HCT116 (cell line): Measurements from ENCODE around the gene PRDM12. TPM values are rescaled to one million over a fixed set of nuclear protein-coding genes. Genes with fewer than 3 reads are reported as not detected.

Experiments used
- ATAC-seq: fragments of 200-7000 bp; cut with Tn5 transposase; 2 replicates; pipeline ENCODE4 v1.9.1; 2020; ENCODE audit warnings: mild to moderate bottlenecking, moderate library complexity
- BruUV-seq: library from RNA; stranded (reverse); fragments of 400-500 nt; replicated peaks from 2 replicates; lab custom pipeline; 2021; lab: Mats Ljungman, UMichigan
- CTCF ChIA-PET: fragments of 300-600 bp; sonication (Branson Sonifier 250); formaldehyde crosslinking; loops from one replicate; lab custom pipeline; 2021; ENCODE audit warnings: antibody characterized with exemption; lab: Charles Lee
- POLR2A ChIA-PET: fragments of 300-600, 350-600 bp; sonication (Branson Sonifier 250); formaldehyde crosslinking; loops from one replicate; lab custom pipeline; 2021; ENCODE audit warnings: antibody characterized with exemption; lab: Charles Lee
- RAD21 ChIA-PET, 2 experiments: fragments of 300-600 bp; sonication (Branson Sonifier 250); formaldehyde crosslinking; loops; one replicate each; lab custom pipeline; 2023; ENCODE audit warnings: low total read pairs in 2 of 2; ENCODE audit not compliant: uncharacterized antibody in 2 of 2, unreplicated experiment in 2 of 2, low non-redundant PET in 1 of 2; lab: Charles Lee
- DNase-seq: peaks from one replicate; pipeline ENCODE4 v3.0.0-alpha.2; 2010; ENCODE audit warnings: low read depth, low spot score
- H2AFZ ChIP-seq: fragments of 200-600 bp; shearing (Covaris generic), sonication (generic); 2 replicates; pipeline ENCODE4 v1.6.1; 2017; ENCODE audit warnings: low read depth, mixed run types, mixed read lengths, antibody characterized with exemption, low read length; ENCODE audit not compliant: poor library complexity, severe bottlenecking
- H3K27ac ChIP-seq: 2 replicates; pipeline ENCODE4 v1.5.1; 2012; ENCODE audit warnings: low read depth, low read length
- H3K27me3 ChIP-seq: fragments of 200-600 bp; sonication (generic); 2 replicates; pipeline ENCODE4 v1.6.1; 2016; ENCODE audit warnings: mixed run types, low read length, mixed read lengths; ENCODE audit not compliant: insufficient read depth
- H3K36me3 ChIP-seq, 2 experiments: fragments of 200-500 bp in 1 of 2; fragments of 200-600 bp in 1 of 2; sonication (Bioruptor generic) in 1 of 2; sonication (generic) in 1 of 2; 2 replicates each; pipeline versions ENCODE4 v1.5.1 to v1.6.1; 2014 to 2016; ENCODE audit warnings: low read length in 2 of 2, inconsistent platforms in 1 of 2, mixed read lengths in 1 of 2, mixed run types in 1 of 2; ENCODE audit not compliant: insufficient read depth in 2 of 2, control insufficient read depth in 1 of 2
- H3K4me1 ChIP-seq, 2 experiments: fragments of 200-600 bp in 1 of 2; sonication (generic) in 1 of 2; 2 replicates each; pipeline versions ENCODE4 v1.5.1 to v1.6.1; 2012 to 2017; ENCODE audit warnings: low read length in 2 of 2, inconsistent platforms in 1 of 2, mild to moderate bottlenecking in 1 of 2, mixed read lengths in 1 of 2, mixed run types in 1 of 2, moderate library complexity in 1 of 2; ENCODE audit not compliant: insufficient read depth in 2 of 2, control insufficient read depth in 1 of 2
- H3K4me2 ChIP-seq: fragments of 200-600 bp; sonication (generic); 2 replicates; pipeline ENCODE4 v1.6.1; 2017; ENCODE audit warnings: mixed run types, low read length, mixed read lengths
- H3K4me3 ChIP-seq, 2 experiments: fragments of 200-600 bp in 1 of 2; sonication (generic) in 1 of 2; replicated peaks in 1 of 2; 2 replicates each; pipeline ENCODE4 v1.5.1; 2011 to 2016; ENCODE audit warnings: low read length in 2 of 2, control low read depth in 1 of 2, low read depth in 1 of 2, mild to moderate bottlenecking in 1 of 2, mixed read lengths in 1 of 2, mixed run types in 1 of 2
- H3K79me2 ChIP-seq: fragments of 200-600 bp; sonication (generic); 2 replicates; pipeline ENCODE4 v1.6.1; 2017; ENCODE audit warnings: mild to moderate bottlenecking, mixed run types, low read length, moderate library complexity, mixed read lengths; ENCODE audit not compliant: insufficient read depth
- H3K9ac ChIP-seq: fragments of 200-600 bp; sonication (generic); 2 replicates; pipeline ENCODE4 v1.6.1; 2016; ENCODE audit warnings: low read length, mixed read lengths
- H3K9me2 ChIP-seq: fragments of 200-600 bp; sonication (generic), shearing (Covaris generic); 2 replicates; pipeline ENCODE4 v1.6.1; 2017; ENCODE audit warnings: mixed run types, mild to moderate bottlenecking, moderate library complexity; ENCODE audit not compliant: insufficient read depth
- H3K9me3 ChIP-seq, 2 experiments: fragments of 200-500 bp in 1 of 2; fragments of 200-600 bp in 1 of 2; sonication (Bioruptor generic) in 1 of 2; sonication (generic) in 1 of 2; 2 replicates each; pipeline ENCODE4 v1.6.1; 2014 to 2017; ENCODE audit warnings: low read length in 2 of 2, mixed read lengths in 2 of 2, inconsistent platforms in 1 of 2, low read depth in 1 of 2, mild to moderate bottlenecking in 1 of 2, mixed run types in 1 of 2, moderate library complexity in 1 of 2; ENCODE audit not compliant: control insufficient read depth in 1 of 2, insufficient read depth in 1 of 2
- H4K20me1 ChIP-seq: fragments of 200-600 bp; sonication (generic), shearing (Covaris generic); 2 replicates; pipeline ENCODE4 v1.6.1; 2017; ENCODE audit warnings: mixed run types, mild to moderate bottlenecking, moderate library complexity; ENCODE audit not compliant: insufficient read depth
- CTCF ChIP-seq, 3 experiments: fragments of 200-600 bp in 1 of 3; sonication (generic) in 1 of 3; IDR thresholded peaks in 2 of 3; conservative IDR thresholded peaks in 1 of 3; 2 replicates each; pipeline ENCODE4 v1.5.1; 2012 to 2017; ENCODE audit warnings: low read depth in 2 of 3, low read length in 2 of 3, antibody characterized with exemption in 1 of 3, borderline replicate concordance in 1 of 3, control low read depth in 1 of 3, mild to moderate bottlenecking in 1 of 3, mixed read lengths in 1 of 3, mixed run types in 1 of 3, moderate library complexity in 1 of 3; ENCODE audit not compliant: insufficient read depth in 1 of 3
- ELF1 ChIP-seq: IDR thresholded peaks from 2 replicates; pipeline ENCODE4 v1.6.1; 2012; ENCODE audit warnings: low read depth, borderline replicate concordance
- EZH2 ChIP-seq: fragments of 200-600 bp; sonication (generic); IDR thresholded peaks from 2 replicates; pipeline ENCODE4 v1.6.1; 2017; ENCODE audit warnings: antibody characterized with exemption, mixed run types
- EZH2phosphoT487 ChIP-seq: fragments of 200-600 bp; IDR thresholded peaks from 2 replicates; pipeline ENCODE4 v1.6.1; 2018; ENCODE audit warnings: antibody characterized with exemption, borderline replicate concordance
- FOSL1 ChIP-seq: IDR thresholded peaks from 2 replicates; pipeline ENCODE4 v1.6.1; 2012; ENCODE audit warnings: low read depth
- REST ChIP-seq: IDR thresholded peaks from 2 replicates; pipeline ENCODE4 v1.6.1; 2012; ENCODE audit warnings: low read depth
- SP1 ChIP-seq: IDR thresholded peaks from 2 replicates; pipeline ENCODE4 v1.6.1; 2012; ENCODE audit warnings: low read depth
- SRF ChIP-seq: IDR thresholded peaks from 2 replicates; pipeline ENCODE4 v1.6.1; 2012; ENCODE audit warnings: low read depth
- ZFX ChIP-seq: fragments of 450-650 bp; IDR thresholded peaks from 2 replicates; pipeline ENCODE4 v1.6.1; 2017
- ZNF274 ChIP-seq: fragments of 200-500 bp; sonication (Bioruptor generic); IDR thresholded peaks from 2 replicates; pipeline ENCODE4 v1.6.1; 2014; ENCODE audit warnings: mild to moderate bottlenecking, low read depth, low read length, inconsistent platforms
- intact Hi-C: fragments of 100-400 bp; cut with micrococcal nuclease; formaldehyde crosslinking; loops from 2 replicates; pipeline ENCODE4 v1.10.0; 2022
- total RNA-seq: library from RNA; stranded (reverse); gene quantifications from one replicate; pipeline ENCODE4 v1.2.1, GENCODE V29; 2021; ENCODE audit not compliant: unreplicated experiment

The PRDM12 gene
- total RNA-seq, 1 experiment from 2014 or later, result 0.54 TPM

GRCh38 chr9:130715270-130715669 lies 50.9 kb downstream of the PRDM12 start (continued):
- TF ChIP-seq ELF1, result no peak

GRCh38 chr9:130718562-130718961 lies 54.2 kb downstream of the PRDM12 start:
- Histone ChIP-seq H3K79me2 (peaks cover 83% of the 10 kb centered on the region), H3K4me2 (no peak overlapping the region), H3K27ac (no peak overlapping the region), H3K9me3 (no peaks in the 10 kb centered on the region), H3K36me3 (no peaks in the 10 kb centered on the region), H2AFZ (no peak overlapping the region), H3K9me2 (no peaks in the 10 kb centered on the region), H3K27me3 (no peaks in the 10 kb centered on the region), H4K20me1 (no peaks in the 10 kb centered on the region), H3K4me3 (no peak overlapping the region), H3K4me1 (peaks cover 0 to 28% of the 10 kb centered on the region in 2 experiments; a peak in 3 of 4 replicates), H3K9ac (no peak overlapping the region)
- no peak for ATAC-seq
- RAD21 ChIA-PET, result no interaction called here
- BruUV-seq, result no TSS peak
- CTCF ChIA-PET, result no interaction called here
- no peak for DNase-seq
- POLR2A ChIA-PET, result no interaction called here
- intact Hi-C loops, result no loop called here
- no peak for TF ChIP-seq SP1
- no peak for TF ChIP-seq CTCF (IDR thresholded peaks at IDR 0.05 in 2 of 3, conservative IDR thresholded peaks at IDR 0.05 in 1 of 3; ENCODE audit: borderline replicate concordance in 1 of 3, insufficient read depth in 1 of 3, low read depth in 2 of 3, low read length in 2 of 3)
- TF ChIP-seq ZFX, result no peak
- no peak for TF ChIP-seq EZH2phosphoT487
- no peak for TF ChIP-seq FOSL1
- no peak for TF ChIP-seq REST
- TF ChIP-seq SRF, result no peak
- TF ChIP-seq ZNF274, result no peak
- TF ChIP-seq EZH2, result no peak
